ENCODE measurements around the gene EIF3J. TPM values are rescaled to one million over a fixed set of nuclear protein-coding genes. Genes with fewer than 3 reads are reported as not detected.

Gene EIF3J
- total and polyA plus RNA-seq, 2 donors from 2014 or later: 49.8 to 69.1 TPM

GRCh38 chr15:44591326-44591725, 54.4 kb downstream of the EIF3J start:
- no peaks in the 10 kb centered on the region for H3K4me1 ChIP-seq (ENCODE audit: control insufficient read depth in 2 of 3, insufficient read depth in 2 of 3, low read depth in 1 of 3, low read length in 3 of 3)
- no peak overlapping the region for H3K27ac ChIP-seq (ENCODE audit: low read depth in 2 of 2, low read length in 2 of 2)
- H3K9ac ChIP-seq (ENCODE audit: low read length in 3 of 3): no peak overlapping the region
- H3K9me3 ChIP-seq (ENCODE audit: control insufficient read depth in 2 of 3, insufficient read depth in 1 of 3, low read length in 3 of 3): no peaks in the 10 kb centered on the region
- H3K36me3 ChIP-seq (ENCODE audit: control insufficient read depth in 2 of 3, insufficient read depth in 3 of 3, low read length in 3 of 3): peaks cover 13 to 38% (median 37%) of the 10 kb centered on the region in 3 donors
- intact Hi-C loops (cut with DNase I): no loop called here
- no peak overlapping the region for H3K4me3 ChIP-seq (ENCODE audit: low read length in 3 of 3)
- no peaks in the 10 kb centered on the region for H3K27me3 ChIP-seq (ENCODE audit: control insufficient read depth, insufficient read depth, low read length)
- FAIRE-seq (no peak), DNase-seq (no peak)
- TF ChIP-seq CTCF (IDR thresholded peaks at IDR 0.05; ENCODE audit: borderline replicate concordance, extremely low read depth, insufficient read depth): no peak

- Histone ChIP-seq H3K27me3 (ENCODE audit: control insufficient read depth, insufficient read depth, low read length) (no peaks in the 10 kb centered on the region), H3K4me3 (ENCODE audit: low read length in 3 of 3) (no peak overlapping the region), H3K9me3 (ENCODE audit: control insufficient read depth in 2 of 3, insufficient read depth in 1 of 3, low read length in 3 of 3) (no peaks in the 10 kb centered on the region), H3K4me1 (ENCODE audit: control insufficient read depth in 2 of 3, insufficient read depth in 2 of 3, low read depth in 1 of 3, low read length in 3 of 3) (no peaks in the 10 kb centered on the region), H3K9ac (ENCODE audit: low read length in 3 of 3) (no peak overlapping the region), H3K36me3 (ENCODE audit: control insufficient read depth in 2 of 3, insufficient read depth in 3 of 3, low read length in 3 of 3) (peaks cover 13 to 43% (median 36%) of the 10 kb centered on the region in 3 donors), H3K27ac (ENCODE audit: low read depth in 2 of 2, low read length in 2 of 2) (no peak overlapping the region)
- intact Hi-C loops (cut with DNase I): no loop called here
- FAIRE-seq (no peak), DNase-seq (peak in 2 of 5 donors; percentile 12 to 17)
- peak; percentile 22 for TF ChIP-seq CTCF (IDR thresholded peaks at IDR 0.05; ENCODE audit: borderline replicate concordance, extremely low read depth, insufficient read depth)
Measured at GRCh38 chr15:44593042-44593736, 56.2 kb downstream of the EIF3J start.

GRCh38 chr15:44595246-44595645, 58.3 kb downstream of the EIF3J start:
- Histone ChIP-seq H3K9ac (ENCODE audit: low read length in 3 of 3) (no peak overlapping the region), H3K9me3 (ENCODE audit: control insufficient read depth in 2 of 3, insufficient read depth in 1 of 3, low read length in 3 of 3) (no peaks in the 10 kb centered on the region), H3K27me3 (ENCODE audit: control insufficient read depth, insufficient read depth, low read length) (no peaks in the 10 kb centered on the region), H3K4me3 (ENCODE audit: low read length in 3 of 3) (no peak overlapping the region), H3K36me3 (ENCODE audit: control insufficient read depth in 2 of 3, insufficient read depth in 3 of 3, low read length in 3 of 3) (peaks cover 9 to 46% (median 27%) of the 10 kb centered on the region in 3 donors), H3K27ac (ENCODE audit: low read depth in 2 of 2, low read length in 2 of 2) (no peak overlapping the region), H3K4me1 (ENCODE audit: control insufficient read depth in 2 of 3, insufficient read depth in 2 of 3, low read depth in 1 of 3, low read length in 3 of 3) (no peaks in the 10 kb centered on the region)
- DNase-seq (no peak), FAIRE-seq (no peak)
- intact Hi-C loops (cut with DNase I): no loop called here
- no peak for TF ChIP-seq CTCF (IDR thresholded peaks at IDR 0.05; ENCODE audit: borderline replicate concordance, extremely low read depth, insufficient read depth)
